OCI-LY3 (cell line): Measurements from ENCODE around the gene ZNF334.

Source experiments
- H2AFZ ChIP-seq: fragments of 200-600, 300-600 bp; shearing (Covaris generic); 2 replicates; pipeline ENCODE4 v1.6.0; 2014; ENCODE audit warnings: antibody characterized with exemption, low read depth, low read length
- H3K27ac ChIP-seq: fragments of 200-600, 300-600 bp; sonication (generic); 2 replicates; pipeline ENCODE4 v1.5.1; 2014; ENCODE audit warnings: mild to moderate bottlenecking, low read length, moderate library complexity, mixed read lengths
- H3K27me3 ChIP-seq: fragments of 200-600, 300-600 bp; sonication (generic); 2 replicates; pipeline ENCODE4 v1.6.1; 2014; ENCODE audit warnings: low read depth, low read length, mixed read lengths
- H3K36me3 ChIP-seq: fragments of 200-600, 300-600 bp; sonication (generic); replicated peaks from 2 replicates; pipeline ENCODE3; 2014; ENCODE audit warnings: low read depth, low read length, mixed read lengths
- H3K4me1 ChIP-seq: fragments of 300-600, 200-600 bp; sonication (generic); 2 replicates; pipeline ENCODE4 v1.6.1; 2014; ENCODE audit warnings: low read length, mixed read lengths
- H3K4me2 ChIP-seq: fragments of 200-600, 300-600 bp; sonication (generic); 2 replicates; pipeline ENCODE4 v1.6.1; 2014; ENCODE audit warnings: low read length, mixed read lengths
- H3K4me3 ChIP-seq: fragments of 300-600, 200-600 bp; sonication (generic); 2 replicates; pipeline ENCODE4 v1.5.1; 2014; ENCODE audit warnings: antibody characterized with exemption, mild to moderate bottlenecking, low read length, moderate library complexity
- H3K79me2 ChIP-seq: fragments of 300-600, 200-600 bp; shearing (Covaris generic); 2 replicates; pipeline ENCODE4 v1.6.1; 2014; ENCODE audit warnings: mild to moderate bottlenecking, low read length, mixed read lengths
- H3K9ac ChIP-seq: fragments of 300-600, 200-600 bp; shearing (Covaris generic); 2 replicates; pipeline ENCODE4 v1.6.0; 2014; ENCODE audit warnings: mild to moderate bottlenecking, low read length, moderate library complexity
- H3K9me3 ChIP-seq: fragments of 200-600, 300-600 bp; shearing (Covaris generic); 2 replicates; pipeline ENCODE4 v1.6.1; 2014; ENCODE audit warnings: low read length, mixed read lengths; ENCODE audit not compliant: insufficient read depth
- H4K20me1 ChIP-seq: fragments of 200-600, 300-600 bp; sonication (generic); 2 replicates; pipeline ENCODE4 v1.6.1; 2016; ENCODE audit warnings: low read length, mixed read lengths; ENCODE audit not compliant: insufficient read depth
- EZH2phosphoT487 ChIP-seq: fragments of 200-600 bp; shearing (Covaris generic); IDR thresholded peaks from 2 replicates; pipeline ENCODE4 v1.6.1; 2018; ENCODE audit warnings: antibody characterized with exemption, mixed run types, low read depth
- TF ChIP-seq, protein P1 (sequence below): fragments of 200-600, 300-600 bp; sonication (generic); IDR thresholded peaks from 2 replicates; pipeline ENCODE4 v1.5.1; 2014; ENCODE audit warnings: antibody characterized with exemption, low read length, low read depth

ZNF334 gene

DNA sequence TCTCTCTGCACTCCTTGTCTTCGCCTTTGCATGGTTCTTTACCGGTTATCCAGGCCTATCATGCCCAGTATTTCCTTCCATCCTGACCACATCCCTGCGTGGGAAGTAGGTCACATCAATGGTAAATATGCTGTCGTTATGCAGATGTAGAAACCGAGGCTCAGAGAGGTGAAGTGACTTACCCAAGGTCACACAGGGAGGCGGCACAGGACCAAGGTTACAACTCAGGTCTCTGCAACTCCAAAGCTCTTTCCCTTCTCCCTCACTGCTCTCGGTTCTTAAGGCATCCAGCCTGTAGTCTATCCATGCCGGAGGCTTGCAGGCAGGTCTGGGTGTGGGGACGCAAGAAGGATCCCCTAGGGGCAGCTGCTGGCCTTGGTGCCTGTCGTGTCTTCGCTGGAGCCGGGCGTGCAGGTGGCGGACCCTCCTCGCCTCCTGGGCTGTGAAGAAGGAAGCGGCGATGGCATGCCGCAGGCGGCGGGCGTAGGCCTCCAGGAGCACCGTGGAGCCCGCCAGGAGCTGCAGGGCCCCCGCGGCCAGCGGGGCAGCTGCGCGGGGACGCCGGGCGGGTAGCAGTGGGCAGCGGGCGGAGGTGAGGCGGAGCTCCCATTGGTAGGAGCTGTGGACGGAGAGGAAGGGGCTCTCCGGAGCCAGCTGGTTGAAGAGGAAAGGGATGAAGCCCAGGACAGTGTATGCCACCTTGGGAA, 28.0 kb upstream of the ZNF334 start:
- Histone ChIP-seq H3K36me3 (no peaks in the 10 kb centered on the region), H3K27me3 (peaks cover 43% of the 10 kb centered on the region), H3K9ac (no peak overlapping the region), H3K4me3 (no peak overlapping the region), H2AFZ (no peak overlapping the region), H4K20me1 (0 out of 2 replicates have a peak, but pooled peaks cover 3% of the 10 kb centered on the region), H3K9me3 (no peaks in the 10 kb centered on the region), H3K79me2 (no peaks in the 10 kb centered on the region), H3K27ac (no peak overlapping the region), H3K4me1 (peaks cover 8% of the 10 kb centered on the region), H3K4me2 (no peak overlapping the region)
- TF ChIP-seq, protein P1, sequence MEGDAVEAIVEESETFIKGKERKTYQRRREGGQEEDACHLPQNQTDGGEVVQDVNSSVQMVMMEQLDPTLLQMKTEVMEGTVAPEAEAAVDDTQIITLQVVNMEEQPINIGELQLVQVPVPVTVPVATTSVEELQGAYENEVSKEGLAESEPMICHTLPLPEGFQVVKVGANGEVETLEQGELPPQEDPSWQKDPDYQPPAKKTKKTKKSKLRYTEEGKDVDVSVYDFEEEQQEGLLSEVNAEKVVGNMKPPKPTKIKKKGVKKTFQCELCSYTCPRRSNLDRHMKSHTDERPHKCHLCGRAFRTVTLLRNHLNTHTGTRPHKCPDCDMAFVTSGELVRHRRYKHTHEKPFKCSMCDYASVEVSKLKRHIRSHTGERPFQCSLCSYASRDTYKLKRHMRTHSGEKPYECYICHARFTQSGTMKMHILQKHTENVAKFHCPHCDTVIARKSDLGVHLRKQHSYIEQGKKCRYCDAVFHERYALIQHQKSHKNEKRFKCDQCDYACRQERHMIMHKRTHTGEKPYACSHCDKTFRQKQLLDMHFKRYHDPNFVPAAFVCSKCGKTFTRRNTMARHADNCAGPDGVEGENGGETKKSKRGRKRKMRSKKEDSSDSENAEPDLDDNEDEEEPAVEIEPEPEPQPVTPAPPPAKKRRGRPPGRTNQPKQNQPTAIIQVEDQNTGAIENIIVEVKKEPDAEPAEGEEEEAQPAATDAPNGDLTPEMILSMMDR: no peak
- no peak for TF ChIP-seq EZH2phosphoT487

DNA sequence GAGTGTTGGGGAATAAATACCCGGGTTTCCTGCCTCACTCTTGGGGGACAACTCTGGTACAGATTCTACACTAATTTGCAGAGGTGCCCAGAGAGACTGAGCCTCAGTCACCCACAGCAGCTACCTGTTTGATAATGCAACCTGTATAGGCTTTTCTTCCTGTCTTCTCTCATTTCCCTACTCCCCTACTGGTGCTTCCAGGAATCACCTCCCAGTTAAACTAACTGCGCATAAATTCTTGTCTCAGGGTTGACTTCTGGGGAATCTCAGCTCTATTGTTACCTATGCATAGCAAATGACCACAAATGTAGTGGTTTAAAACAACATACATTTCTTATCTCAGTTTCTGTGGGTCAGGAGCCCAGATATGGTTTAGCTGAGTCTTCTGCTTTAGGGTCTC, 25.8 kb upstream of the ZNF334 start:
- Histone ChIP-seq H3K27ac (no peak overlapping the region), H4K20me1 (no peaks in the 10 kb centered on the region), H3K4me3 (no peak overlapping the region), H3K27me3 (peaks cover 47% of the 10 kb centered on the region), H3K36me3 (no peaks in the 10 kb centered on the region), H2AFZ (no peak overlapping the region), H3K9ac (no peak overlapping the region), H3K79me2 (no peaks in the 10 kb centered on the region), H3K4me1 (no peaks in the 10 kb centered on the region), H3K4me2 (no peak overlapping the region), H3K9me3 (no peaks in the 10 kb centered on the region)
- TF ChIP-seq, protein P1: no peak
- TF ChIP-seq EZH2phosphoT487: no peak

DNA sequence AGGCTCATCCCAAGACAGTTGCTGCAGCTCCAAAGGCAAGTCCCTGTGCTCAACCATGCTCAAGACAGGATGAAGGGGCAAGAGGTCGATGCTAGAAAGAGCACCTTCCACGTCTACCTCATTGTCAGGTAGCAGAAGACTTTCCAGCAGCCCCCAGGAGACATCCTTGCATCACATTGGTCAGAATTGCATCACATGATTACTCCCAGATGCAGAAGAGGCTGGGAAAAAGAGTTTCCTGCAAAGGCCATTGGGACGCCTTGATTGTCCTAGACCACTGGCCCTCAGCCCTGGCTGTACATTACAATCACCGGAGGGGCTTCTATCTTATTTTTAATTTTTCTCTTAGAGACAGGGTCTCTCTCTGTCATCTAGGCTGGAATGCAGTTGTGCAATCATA, 17.3 kb upstream of the ZNF334 start:
- Histone ChIP-seq H3K27ac (no peak overlapping the region), H2AFZ (no peak overlapping the region), H3K36me3 (no peaks in the 10 kb centered on the region), H3K4me3 (no peak overlapping the region), H3K9ac (no peak overlapping the region), H3K4me1 (no peaks in the 10 kb centered on the region), H3K79me2 (no peaks in the 10 kb centered on the region), H3K27me3 (peaks cover 17% of the 10 kb centered on the region), H3K4me2 (no peak overlapping the region), H4K20me1 (no peaks in the 10 kb centered on the region), H3K9me3 (no peaks in the 10 kb centered on the region)
- TF ChIP-seq, protein P1: no peak

DNA sequence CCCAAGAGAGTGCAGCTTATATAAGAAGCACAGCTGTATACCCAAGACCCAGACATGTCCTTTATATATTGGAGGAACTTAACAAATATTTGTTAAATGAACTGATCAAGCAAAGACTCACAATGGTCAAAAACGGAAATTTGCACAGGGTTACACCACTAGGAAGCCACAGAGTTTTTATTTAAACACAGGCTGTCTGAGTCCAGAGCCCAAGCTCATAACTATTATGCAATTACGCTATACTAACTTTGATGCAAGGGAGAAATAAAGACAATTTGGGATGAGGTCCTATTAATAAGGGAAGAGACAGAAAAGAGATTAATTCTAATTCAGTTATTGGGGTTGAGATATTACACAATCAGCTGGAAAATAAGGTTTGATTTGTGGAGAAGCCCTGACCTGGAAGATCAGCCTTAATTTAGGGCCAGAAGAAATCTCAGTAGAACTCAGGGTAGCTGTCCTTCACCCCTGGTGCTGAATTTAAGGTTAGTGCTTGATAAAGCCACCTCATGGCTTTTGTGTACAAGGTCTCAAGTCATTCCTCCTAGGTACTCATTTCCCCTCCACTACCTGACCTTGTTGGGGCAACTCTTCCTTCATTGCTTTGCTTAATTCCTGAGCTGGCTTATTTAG, 10.5 kb upstream of the ZNF334 start:
- no peaks in the 10 kb centered on the region for H3K36me3 ChIP-seq
- no peaks in the 10 kb centered on the region; the same call in 1 of the 2 replicates for H4K20me1 ChIP-seq
- H3K4me3 ChIP-seq: no peak overlapping the region
- H3K27ac ChIP-seq: no peak overlapping the region
- no peaks in the 10 kb centered on the region for H3K79me2 ChIP-seq
- H3K4me2 ChIP-seq: no peak overlapping the region
- TF ChIP-seq EZH2phosphoT487: no peak
- TF ChIP-seq, protein P1: no peak
- H2AFZ ChIP-seq: no peak overlapping the region
- H3K4me1 ChIP-seq: no peaks in the 10 kb centered on the region
- peaks cover 17% of the 10 kb centered on the region; the same call in 1 of the 2 replicates for H3K27me3 ChIP-seq
- no peaks in the 10 kb centered on the region for H3K9me3 ChIP-seq
- H3K9ac ChIP-seq: no peak overlapping the region
